Medulla oblongata (tissue), 1 donor: ENCODE measurements around the gene FEN1.
A peak's percentile ranks its signal among the peaks of the same experiment; 100 is the strongest.

Experiments used
- DNase-seq: peaks from one replicate; pipeline ENCODE4 v3.0.0-alpha.2; 2015; ENCODE audit errors: extremely low spot score

The FEN1 gene

DNA sequence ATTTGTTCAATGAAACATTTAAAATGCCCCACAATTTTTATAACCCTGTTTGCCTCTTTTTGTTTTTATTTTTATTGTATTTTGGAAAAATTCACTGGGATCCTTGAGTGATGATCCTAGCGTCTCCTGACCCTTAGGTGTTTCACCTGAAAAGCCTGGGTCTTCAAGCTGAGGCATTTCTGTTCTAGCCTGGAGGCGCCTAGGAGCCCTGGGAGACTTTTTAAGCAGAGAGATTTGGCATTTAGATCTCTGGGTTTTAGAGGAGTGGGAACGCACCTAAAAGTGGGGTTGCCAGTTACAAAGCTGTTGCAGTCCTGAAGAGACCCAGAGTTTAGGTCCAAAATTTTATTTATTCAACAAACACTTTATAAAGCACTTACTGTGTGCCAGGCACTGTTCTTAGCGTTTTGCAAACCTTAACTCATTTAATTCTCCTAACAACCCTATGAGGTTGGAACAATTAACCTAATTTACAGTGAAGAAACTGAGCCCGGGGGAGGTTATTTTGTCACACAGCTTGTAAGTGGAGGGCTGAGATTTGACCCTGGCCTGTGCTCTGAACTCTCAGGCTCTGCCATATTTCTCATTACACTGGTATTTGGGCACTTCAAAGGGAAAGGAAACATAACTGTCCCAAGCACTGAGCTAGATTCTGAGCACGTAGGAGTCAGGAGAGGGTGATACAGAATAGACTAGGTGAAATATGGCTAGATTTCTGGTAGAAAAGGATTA is 24.9 kb downstream of the FEN1 start:
- DNase-seq, result no peak

DNA sequence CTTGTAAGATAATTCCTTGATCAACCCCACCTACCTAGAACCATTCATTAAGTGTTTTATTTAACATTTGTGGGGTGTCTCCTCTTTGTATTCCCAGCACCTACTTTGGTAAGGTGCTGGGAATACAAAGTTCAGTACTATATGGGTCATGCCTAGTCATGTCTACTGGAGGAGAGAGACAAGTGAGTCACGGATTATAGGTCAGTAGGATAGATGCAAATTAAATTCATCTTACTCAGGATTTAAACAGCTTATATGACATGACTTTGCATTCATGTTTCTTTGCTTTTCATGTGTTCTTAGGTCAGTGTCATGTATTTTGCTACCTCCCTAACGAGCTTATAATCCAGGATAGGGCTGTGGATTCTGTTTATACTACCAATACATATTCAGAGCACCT is 27.5 kb downstream of the FEN1 start:
- DNase-seq, result no peak

DNA sequence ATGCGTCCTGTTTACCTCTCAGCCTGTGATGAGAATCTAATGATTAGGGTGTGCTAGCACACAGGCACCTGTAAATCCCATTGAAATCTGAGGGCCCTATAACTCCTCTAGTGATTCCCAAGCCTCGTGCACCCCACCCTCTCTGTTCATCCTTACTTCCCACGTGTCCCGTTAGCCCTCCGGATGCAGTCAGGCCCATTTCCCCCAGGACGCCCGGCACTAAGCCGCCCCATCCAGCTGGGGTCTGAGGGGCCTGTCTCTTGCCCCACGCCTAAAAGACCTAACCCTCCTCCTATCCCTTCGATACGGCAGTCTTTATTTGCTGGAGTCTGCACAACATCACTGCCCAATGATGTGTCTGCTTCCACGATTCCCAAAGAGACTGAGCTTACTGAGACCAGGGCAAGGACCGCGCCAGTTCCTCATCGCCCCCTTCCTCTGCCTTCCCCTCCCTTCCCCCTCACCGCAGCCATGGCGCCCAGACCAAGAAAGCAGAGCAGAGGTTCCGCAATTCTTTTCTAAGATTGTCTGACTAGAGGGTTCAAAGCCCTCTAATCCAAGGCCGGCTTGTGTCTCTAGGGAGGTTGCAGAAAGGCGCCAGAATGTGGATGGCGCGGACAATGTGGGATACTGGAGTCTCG is 34.3 kb downstream of the FEN1 start:
- DNase-seq, result peak; percentile 61

DNA sequence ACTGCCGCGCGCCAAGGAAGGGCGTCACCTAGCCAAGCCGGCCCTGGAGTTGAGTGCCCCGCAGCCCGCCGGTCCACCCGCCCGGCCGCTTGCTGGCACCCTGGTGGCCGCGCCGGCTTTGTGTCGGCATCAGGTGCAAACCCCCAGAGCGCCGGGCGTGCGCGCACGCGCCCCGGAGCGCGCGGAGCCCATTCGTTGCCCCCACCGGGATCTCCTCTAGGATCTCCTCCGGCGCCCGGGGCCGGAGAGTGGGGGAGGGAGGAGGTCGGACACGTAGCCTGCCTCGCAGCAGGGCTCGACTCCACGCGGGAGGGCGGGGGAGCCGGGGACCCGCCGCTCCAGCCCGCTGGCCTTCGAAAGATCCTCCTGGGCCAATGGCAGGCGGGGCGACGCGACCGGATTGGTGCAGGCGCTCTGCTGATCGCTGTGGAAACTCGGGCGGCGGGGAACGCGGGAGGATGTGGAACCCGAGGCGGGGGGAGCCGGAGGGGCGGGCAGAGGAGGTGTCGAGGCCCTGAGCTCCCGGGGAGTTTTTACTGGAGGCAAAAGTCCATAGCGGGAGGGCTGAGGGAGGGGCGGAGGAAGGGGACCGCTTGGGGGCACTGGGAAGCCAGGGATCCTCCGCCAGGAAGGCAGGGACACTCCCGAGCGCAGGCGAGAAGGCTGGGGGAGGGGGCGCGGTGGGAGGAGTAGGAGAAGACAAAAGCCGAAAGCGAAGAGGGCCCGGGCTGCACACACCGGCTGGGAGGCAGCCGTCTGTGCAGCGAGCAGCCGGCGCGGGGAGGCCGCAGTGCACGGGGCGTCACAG is 35.1 kb downstream of the FEN1 start, which contains the start of gene FADS2:
TSS of gene FADS2 (plus strand) at position 730 of the 808 bp plus-strand sequence. CDS start 91 bp downstream, outside the sequence.
- peak; percentile 96 for DNase-seq

DNA sequence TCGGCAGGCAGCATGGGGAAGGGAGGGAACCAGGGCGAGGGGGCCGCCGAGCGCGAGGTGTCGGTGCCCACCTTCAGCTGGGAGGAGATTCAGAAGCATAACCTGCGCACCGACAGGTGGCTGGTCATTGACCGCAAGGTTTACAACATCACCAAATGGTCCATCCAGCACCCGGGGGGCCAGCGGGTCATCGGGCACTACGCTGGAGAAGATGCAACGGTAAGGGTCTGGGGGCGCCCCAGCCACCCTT is 35.6 kb downstream of the FEN1 start:
- DNase-seq, result no peak

DNA sequence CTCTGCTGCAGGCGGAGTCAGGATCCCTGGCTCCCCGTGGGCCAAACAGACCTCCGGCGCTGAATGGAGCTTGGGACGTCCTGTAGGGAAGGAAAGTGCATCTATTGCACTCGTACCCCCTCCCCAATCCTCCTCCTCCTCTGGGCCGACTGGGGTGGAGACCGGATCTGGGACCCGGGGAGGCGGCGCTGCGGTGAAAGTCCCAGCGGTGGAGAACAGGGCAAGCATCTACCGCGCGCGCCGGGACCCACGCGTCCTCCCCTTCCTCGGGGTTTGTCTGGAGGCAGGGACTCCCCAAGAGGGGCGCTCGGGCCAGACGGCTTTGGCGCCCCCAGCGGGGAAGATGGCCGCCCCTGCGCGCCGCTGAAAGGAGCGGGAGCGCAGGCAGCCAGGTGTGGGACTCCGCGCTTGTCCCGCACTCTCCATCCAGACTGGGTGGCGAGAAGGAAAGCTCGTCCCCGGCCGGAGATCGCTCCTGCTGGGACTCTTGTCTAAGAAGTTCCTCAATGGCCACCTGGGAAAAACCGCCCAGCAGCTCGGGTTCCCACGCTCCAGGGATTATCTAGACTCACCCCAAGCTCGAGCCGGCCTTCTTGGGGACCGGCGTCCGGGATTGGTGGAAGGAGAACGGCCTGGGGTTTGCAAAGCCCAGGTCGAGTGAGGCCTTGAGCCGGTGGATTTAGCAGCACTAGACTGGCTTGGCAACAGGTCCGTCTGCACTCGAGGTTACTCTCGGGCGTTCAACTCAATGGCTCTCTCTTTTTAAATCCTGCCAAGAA is 36.1 kb downstream of the FEN1 start:
- DNase-seq, result peak; percentile 54

DNA sequence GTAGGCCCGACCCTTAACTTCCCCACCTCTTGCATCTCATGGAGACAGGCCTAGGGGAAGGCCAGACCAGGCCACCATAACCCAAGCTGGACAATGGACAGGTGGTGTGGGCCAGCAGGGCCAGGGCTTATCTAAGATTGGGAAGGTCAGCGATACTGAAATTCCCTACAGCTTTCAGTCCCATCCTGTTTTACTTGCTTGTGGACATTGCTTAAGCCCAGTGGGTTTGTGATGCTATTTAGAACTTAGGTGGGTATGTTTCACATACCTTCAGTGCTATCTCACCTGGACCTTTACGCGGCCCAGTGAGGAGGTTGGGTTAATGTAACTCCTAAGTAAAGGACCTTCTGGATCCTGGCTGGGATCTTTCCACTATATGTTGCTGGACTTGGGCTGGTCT is 37.1 kb downstream of the FEN1 start:
- no peak for DNase-seq

DNA sequence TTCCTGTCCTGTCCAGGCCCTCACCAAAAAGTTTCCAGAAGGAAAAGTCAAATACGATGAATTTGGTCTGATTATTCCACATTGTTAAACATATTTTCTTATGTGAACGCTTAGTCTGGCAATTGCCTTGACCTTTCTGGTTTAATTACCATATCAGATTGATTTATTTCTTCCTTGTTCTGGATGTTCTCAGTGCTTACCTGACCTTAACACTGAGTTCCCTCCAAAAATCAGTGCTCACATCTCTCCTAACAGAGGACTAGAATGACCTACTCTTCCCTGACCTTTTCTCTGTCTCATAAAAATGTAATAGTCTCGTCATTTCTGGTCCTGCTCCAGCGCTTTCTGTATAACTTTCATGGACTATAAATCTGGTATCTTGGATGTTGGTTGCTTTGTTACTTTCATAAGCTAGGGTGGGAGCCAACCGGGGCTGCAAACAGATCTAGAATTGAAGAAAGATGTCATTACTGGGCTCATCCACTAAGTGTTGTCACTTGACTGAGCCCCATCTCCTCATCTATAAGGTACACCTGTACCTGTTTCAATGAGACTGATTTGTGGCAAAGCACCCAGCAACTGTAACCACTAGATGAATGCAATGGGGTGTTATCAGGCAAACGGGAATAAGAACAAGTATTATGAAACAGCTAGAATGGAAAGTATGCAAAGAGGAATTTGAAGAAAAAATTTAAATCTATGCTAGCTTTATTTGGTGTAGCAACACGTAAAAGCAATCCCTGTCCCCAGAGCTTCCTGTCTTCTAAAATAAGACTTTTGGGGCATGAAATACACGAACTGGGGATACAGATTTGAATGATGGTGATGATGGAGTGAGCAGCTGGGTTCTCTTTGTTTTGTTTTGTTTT is 37.8 kb downstream of the FEN1 start:
- no peak for DNase-seq

DNA sequence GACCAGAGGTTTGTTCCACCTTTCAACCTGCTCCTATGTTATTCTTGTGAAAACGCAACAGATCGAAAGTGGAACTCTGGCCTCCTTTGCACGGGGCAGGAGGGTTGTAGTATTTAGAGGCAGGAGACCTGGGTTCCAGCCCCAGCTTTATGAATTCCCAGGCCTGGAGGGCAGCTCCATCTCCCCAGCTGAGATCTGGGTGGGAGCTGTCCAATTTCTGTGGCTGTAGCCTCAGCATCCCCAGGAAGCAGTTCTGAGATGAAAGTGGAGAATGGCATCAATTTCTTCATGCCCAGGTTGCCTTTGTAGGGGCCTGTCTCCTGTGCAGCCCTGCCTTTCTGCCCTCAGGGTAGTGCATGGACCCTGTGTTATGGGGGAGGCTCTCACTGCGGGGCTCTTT is 39.5 kb downstream of the FEN1 start:
- no peak for DNase-seq

DNA sequence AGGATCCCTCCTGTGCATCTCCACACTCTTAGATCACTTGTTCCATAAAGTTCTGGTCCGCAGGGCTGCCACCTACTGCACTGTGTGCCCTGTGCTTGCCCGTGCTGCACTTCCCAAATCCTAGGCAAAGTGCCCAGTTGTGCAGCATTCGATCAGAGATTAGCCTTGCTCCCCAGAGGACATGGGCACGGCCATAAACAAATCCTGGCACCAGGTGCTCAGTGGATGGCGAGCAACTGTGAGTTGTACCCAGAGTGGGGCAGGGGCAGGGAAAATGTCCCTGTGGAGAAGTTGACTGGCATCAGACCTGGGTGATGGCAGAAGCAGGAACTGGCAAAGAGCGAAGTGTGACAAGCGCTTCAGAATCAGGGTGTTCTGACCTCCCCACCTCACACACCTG is 40.0 kb downstream of the FEN1 start:
- no peak for DNase-seq

DNA sequence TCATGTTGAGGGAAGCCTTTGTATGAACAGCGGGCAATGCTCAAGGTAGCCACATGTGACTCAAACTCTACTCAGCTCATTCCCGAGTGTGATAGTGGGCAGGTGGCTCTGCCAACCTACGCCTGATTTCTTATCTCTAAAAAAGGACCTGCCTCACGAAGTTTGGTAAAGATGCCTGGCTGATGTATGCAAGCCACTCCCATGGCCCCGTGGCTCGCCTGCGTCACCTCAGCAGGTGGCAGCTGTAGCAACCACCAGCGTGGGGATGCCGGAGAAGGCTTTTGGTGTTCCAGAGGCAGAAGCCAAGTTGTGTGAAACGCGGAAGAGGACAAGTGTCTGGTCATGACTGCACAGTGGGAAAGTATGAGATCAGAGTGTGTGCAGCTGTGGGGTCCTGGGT is 40.8 kb downstream of the FEN1 start:
- DNase-seq, result no peak

DNA sequence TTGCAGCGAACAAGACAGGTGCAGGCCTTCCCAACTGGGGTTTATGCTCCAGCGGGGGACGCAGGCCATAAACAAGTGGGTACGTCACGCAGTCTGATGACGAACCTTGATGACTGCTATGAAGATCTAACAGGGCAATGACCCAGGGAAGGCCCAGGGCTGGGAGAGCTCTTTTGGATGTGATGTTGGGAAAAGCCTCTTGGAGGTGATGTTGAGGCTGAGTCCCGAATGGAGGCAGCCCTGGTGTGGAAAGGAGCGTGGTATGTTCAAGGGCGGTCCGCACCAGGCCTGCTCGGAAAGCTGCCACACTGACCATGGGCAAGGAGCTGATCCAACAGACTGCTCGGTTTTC is 41.2 kb downstream of the FEN1 start:
- no peak for DNase-seq

DNA sequence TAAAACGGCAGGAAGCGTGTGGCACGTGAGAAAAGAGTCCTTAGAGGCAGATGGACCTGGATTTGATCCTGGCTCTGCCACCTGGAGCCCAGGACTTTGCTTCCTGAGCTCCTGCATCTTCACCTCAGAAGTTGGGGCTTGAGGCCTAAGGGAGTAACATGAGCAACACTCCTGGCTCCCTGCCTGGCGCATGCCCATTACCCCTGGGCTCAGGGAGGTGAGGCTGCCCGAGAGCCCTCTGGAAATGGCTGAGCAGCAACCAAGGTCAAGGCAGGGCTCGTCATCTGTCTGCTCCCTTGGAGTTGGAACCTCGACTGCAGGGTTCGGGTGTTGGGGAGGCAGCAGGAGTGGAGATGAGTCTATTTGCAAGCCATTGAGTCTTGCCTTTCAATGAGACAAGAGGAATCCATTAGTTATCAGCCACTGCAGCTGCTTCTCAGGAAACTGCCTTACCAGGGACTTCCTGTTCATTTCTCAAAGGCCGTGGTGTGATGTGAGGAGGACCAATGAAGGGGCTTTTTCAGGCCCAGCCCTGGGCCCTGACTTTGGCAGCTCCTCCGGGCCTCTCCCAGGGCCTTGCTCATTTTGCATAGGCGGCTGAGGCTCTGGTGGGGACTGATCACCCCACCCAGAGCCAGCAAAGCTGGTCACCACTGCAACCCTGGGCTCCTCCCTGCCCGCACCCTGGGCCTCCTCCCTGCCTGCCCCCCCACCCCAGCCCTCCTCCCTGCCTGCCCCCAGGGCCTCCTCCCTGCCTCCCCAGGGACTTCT is 41.8 kb downstream of the FEN1 start:
- peak; percentile 68 for DNase-seq

DNA sequence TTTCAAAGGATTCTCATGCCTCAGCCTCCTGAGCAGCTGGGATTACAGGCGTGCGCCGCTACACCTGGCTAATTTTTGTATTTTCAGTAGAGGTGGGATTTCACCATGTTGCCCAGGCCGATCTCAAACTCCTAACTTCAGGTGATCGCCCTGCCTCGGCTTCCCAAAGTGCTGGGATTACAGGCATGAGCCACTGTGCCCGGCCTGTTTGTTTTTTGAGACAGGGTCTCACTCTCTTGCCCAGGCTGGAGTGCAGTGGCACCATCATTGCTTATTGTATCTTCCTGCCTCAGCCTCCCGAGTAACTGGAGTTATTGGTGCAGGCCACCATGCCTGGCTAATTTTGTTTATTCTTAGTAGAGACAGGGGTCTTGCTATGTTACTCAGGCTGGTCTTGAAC is 43.5 kb downstream of the FEN1 start:
- no peak for DNase-seq

DNA sequence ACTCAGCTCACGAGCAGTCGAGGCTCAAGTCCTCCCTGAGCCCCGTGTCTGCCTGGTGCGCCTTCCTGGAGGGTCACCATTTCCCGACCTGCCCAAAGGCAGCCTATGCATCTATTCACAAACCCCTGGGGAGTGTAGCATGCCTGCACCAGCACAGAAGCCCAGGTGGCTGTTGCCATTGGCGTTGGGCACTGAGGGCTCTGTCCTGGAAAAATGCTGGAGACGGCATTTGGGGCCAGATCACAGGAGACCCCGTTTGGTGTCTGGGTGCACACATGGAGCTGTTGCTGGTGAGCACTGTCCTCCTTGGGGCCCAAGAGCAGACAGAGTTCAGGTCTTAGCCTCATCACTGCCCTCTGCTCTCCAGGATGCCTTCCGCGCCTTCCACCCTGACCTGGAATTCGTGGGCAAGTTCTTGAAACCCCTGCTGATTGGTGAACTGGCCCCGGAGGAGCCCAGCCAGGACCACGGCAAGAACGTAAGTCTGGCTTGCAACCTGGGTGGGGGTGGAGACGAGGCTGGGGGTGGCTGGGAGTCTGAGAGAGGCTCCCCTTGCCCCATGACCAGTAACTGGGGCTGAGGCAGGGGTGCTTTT is 44.8 kb downstream of the FEN1 start:
- no peak for DNase-seq

DNA sequence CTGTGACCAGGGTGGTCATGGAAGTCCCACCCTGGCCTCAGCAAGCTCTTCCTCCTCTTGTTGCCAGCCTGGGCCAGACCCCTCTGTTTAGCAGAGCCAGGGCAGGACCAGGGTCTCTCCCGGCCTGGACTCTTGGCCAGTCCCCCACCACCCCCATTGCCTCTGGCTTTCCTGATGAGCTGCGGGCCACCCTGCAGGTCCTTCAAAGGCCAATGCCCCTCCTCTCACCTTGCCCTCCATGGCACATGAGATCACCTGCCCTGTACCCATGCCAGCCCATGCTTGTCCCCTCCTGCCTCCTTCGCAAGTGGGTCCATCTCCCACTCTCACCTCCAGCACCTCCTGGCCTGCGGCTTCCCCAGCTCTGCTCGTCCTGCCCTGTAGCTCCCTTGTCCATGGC is 45.8 kb downstream of the FEN1 start:
- DNase-seq, result no peak

DNA sequence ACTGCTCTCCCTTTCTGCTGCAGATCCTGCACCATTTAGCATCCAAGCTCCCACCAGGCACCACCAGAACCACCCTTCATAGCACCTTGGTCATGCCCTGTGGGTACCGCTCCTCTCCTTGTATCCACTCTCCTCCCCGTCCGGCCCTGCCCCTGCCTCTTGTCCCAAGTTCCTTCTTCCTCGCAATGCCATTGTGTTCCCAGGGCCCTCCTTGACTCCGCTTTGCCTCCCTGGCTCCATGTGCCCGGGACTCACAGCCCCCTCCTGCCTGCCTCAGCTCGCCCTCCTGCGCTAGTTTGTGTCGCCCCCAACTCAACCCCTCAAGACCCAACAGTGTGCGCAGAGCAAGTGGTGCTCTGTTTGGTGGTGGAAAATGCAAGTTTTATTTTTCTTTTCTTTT is 46.2 kb downstream of the FEN1 start:
- DNase-seq, result no peak

DNA sequence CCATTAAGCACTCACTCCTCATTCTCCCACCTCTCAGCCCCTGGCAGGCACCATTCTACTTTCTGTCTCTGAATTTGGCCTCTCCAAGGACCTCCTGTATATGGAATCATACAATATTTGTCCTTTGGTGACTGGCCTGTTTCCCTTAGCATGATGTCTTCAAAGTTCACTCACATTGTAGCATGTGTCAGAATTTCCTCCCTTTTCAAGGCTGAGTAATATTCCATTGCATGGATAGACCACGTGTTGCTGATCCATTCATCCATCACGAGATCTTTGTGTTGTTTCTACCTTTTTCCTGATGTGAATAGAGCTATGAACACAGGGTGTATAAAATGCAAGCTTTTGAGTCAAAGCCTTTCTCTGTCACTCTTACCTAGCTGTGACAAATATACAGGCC is 47.0 kb downstream of the FEN1 start:
- DNase-seq, result no peak

DNA sequence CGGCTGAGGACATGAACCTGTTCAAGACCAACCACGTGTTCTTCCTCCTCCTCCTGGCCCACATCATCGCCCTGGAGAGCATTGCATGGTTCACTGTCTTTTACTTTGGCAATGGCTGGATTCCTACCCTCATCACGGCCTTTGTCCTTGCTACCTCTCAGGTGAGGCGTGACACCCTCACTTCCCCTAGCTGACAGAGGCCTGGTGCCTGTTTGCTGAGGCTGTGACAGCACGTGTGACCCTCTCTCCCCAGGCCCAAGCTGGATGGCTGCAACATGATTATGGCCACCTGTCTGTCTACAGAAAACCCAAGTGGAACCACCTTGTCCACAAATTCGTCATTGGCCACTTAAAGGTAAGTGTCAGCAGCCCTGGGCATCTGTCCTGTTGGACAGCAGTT is 47.7 kb downstream of the FEN1 start:
- DNase-seq, result no peak
